Aorta (tissue), 5 donors: ENCODE measurements around the gene CRIP3. TPM values are rescaled to one million over a fixed set of nuclear protein-coding genes. Genes with fewer than 3 reads are reported as not detected.
"Not testable (repeated sequence)": the region's sequence is repeated elsewhere in the genome, so short reads cannot be mapped to it uniquely, and the experiment has no call there.

Experiments
- ATAC-seq: fragments of 200-7000 bp; cut with Tn5 transposase; one replicate; pipeline ENCODE4 v1.9.1; 2022; ENCODE audit warnings: moderate library complexity; ENCODE audit not compliant: low FRiP score
- DNase-seq, 2 donors: peaks; one replicate each; pipeline ENCODE4 v3.0.0-alpha.2; 2020
- H3K27ac ChIP-seq, 2 donors: one replicate each; pipeline ENCODE4 v1.5.1; 2013; ENCODE audit warnings: low read length in 2 of 2, mild to moderate bottlenecking in 2 of 2, moderate library complexity in 2 of 2, control low read depth in 1 of 2, inconsistent platforms in 1 of 2, low read depth in 1 of 2
- H3K27me3 ChIP-seq, 2 donors: one replicate each; pipeline ENCODE4 v1.6.1; 2013; ENCODE audit warnings: control low read depth in 1 of 2, low read length in 1 of 2, mild to moderate bottlenecking in 1 of 2, moderate library complexity in 1 of 2; ENCODE audit not compliant: insufficient read depth in 2 of 2, control insufficient read depth in 1 of 2
- H3K36me3 ChIP-seq, 2 donors: one replicate each; pipeline ENCODE4 v1.6.1; 2013; ENCODE audit warnings: control low read depth in 1 of 2, low read length in 1 of 2, mild to moderate bottlenecking in 1 of 2; ENCODE audit not compliant: insufficient read depth in 2 of 2, control insufficient read depth in 1 of 2
- H3K4me1 ChIP-seq, 2 donors: one replicate each; pipeline ENCODE4 v1.6.1; 2013; ENCODE audit warnings: low read length in 2 of 2, control low read depth in 1 of 2, mild to moderate bottlenecking in 1 of 2, moderate library complexity in 1 of 2; ENCODE audit not compliant: insufficient read depth in 2 of 2, control insufficient read depth in 1 of 2
- H3K4me3 ChIP-seq, 2 donors: one replicate each; pipeline ENCODE4 v1.5.1; 2013; ENCODE audit warnings: low read length in 2 of 2, control low read depth in 1 of 2, mild to moderate bottlenecking in 1 of 2
- H3K9me3 ChIP-seq: one replicate; pipeline ENCODE4 v1.6.1; 2013; ENCODE audit warnings: mild to moderate bottlenecking, low read length; ENCODE audit not compliant: control insufficient read depth
- WGBS, 2 donors: extraction: QIAGEN DNeasy Blood & Tissue Kit; methylation state at CpG; one replicate each; pipeline ENCODE4 v1.1.7; 2013; 5-methylcytosine and 5-hydroxymethylcytosine counted together
- intact Hi-C, 2 donors: fragments of 100-400 bp; cut with DNase I; formaldehyde crosslinking; loops; one replicate each; pipeline versions ENCODE4 v1.14.2 to v1.15.0; 2022
- long read RNA-seq, 2 donors: library from polyadenylated mRNA; unstranded; transcript quantifications; one replicate each; pipeline ENCODE4 v2.0.0, GENCODE V29; 2020 to 2021
- polyA plus RNA-seq, 2 donors: library from polyadenylated mRNA; stranded (reverse); fragments of 200-250 nt; gene quantifications; one replicate each; pipeline ENCODE4 v1.2.3, GENCODE V29; 2013
- total RNA-seq, 2 donors: library from RNA; stranded (reverse); fragmentation: NEBNext Ultra II Directional; extraction: Animal tissue kit (Norgen Biotek cat#: 25700); gene quantifications; one replicate each; pipeline ENCODE4 v1.2.1, GENCODE V29; 2021
- donor health status: healthy with polysubstance abuse.
- donor health status: Bipolar disorder and iron deficiency.
- donor health status: DM: no; HTN: no; CAD: no.
- donor health status: DM: no; HTN: no; CAD: no.
- donor health status: DM: yes; HTN: yes; CAD: no.

CRIP3 gene
- 1 to 10 TPM in 1 of 2 donors, under 1 TPM in 1; 0.65 to 2.2 TPM for total RNA-seq
- polyA plus RNA-seq = 1 to 10 TPM in 1 of 2 donors, not detected in 1; 1.8 TPM
- long read RNA-seq, donor 1 = 0 reads
- long read RNA-seq, donor 2, partial matches to known transcripts = 0 of 1 reads
- long read RNA-seq, donor 2, other reads (novel, unspliced or antisense) = 1 of 1 reads

GRCh38 chr6:43308101-43308989, at the start of gene CRIP3:
Gene CRIP3 (minus strand): TSS chr6:43308826. CDS start chr6:43308792, 34 bp downstream.
- intact Hi-C loops = no loop called here
- H3K27me3 ChIP-seq = peaks cover 0 to 2% of the 10 kb centered on the region in 2 donors
- no peaks in the 10 kb centered on the region for H3K36me3 ChIP-seq
- peak; percentile 52 for ATAC-seq
- H3K4me1 ChIP-seq = no peaks in the 10 kb centered on the region
- WGBS, 2 donors = 8% methylated on average over 39 of the region's 39 CpGs
- peak in 1 of 2 donors; percentile 82 for DNase-seq
- no peaks in the 10 kb centered on the region for H3K9me3 ChIP-seq
- no peak within 1 kb of the TSS for H3K27ac ChIP-seq
- no peak within 1 kb of the TSS for H3K4me3 ChIP-seq

GRCh38 chr6:43355862-43356590, 47.4 kb upstream of the CRIP3 start:
- DNase-seq (no peak), ATAC-seq (no peak)
- Histone ChIP-seq H3K9me3 (no peaks in the 10 kb centered on the region), H3K27ac (no peak overlapping the region), H3K36me3 (peaks cover 9 to 15% of the 10 kb centered on the region in 2 donors), H3K4me3 (no peak overlapping the region), H3K27me3 (no peaks in the 10 kb centered on the region), H3K4me1 (no peaks in the 10 kb centered on the region)
- 85 to 86% methylated on average over 2 of the region's 2 CpGs for WGBS, 2 donors
- intact Hi-C loops = no loop called here

GRCh38 chr6:43351951-43352350, 43.3 kb upstream of the CRIP3 start:
- H3K4me1 ChIP-seq, H3K27ac ChIP-seq, DNase-seq, ATAC-seq, intact Hi-C loops, H3K4me3 ChIP-seq, H3K9me3 ChIP-seq, H3K27me3 ChIP-seq: not testable (repeated sequence)
- H3K36me3 ChIP-seq = peaks cover 6 to 11% of the 10 kb centered on the region in 2 donors
- 92 to 97% methylated on average over 5 of the region's 5 CpGs for WGBS, 2 donors

- intact Hi-C loops = no loop called here
- Histone ChIP-seq H3K27me3 (no peaks in the 10 kb centered on the region), H3K36me3 (peaks cover 0 to 2% of the 10 kb centered on the region in 2 donors), H3K4me3 (no peak overlapping the region), H3K4me1 (no peaks in the 10 kb centered on the region), H3K9me3 (no peaks in the 10 kb centered on the region), H3K27ac (no peak overlapping the region)
- ATAC-seq = no peak
- 87% methylated on average over 3 of the region's 3 CpGs for WGBS, 2 donors
- DNase-seq = no peak
These were observed 38.8 kb upstream of the CRIP3 start for GRCh38 chr6:43347444-43347843.

GRCh38 chr6:43347021-43347420, 38.4 kb upstream of the CRIP3 start:
- ATAC-seq (no peak), DNase-seq (no peak)
- intact Hi-C loops = no loop called here
- Histone ChIP-seq H3K27ac (no peak overlapping the region), H3K4me3 (no peak overlapping the region), H3K27me3 (no peaks in the 10 kb centered on the region), H3K9me3 (no peaks in the 10 kb centered on the region), H3K4me1 (no peaks in the 10 kb centered on the region), H3K36me3 (peaks cover 1 to 5% of the 10 kb centered on the region in 2 donors)
- 79 to 80% methylated on average over 3 of the region's 3 CpGs for WGBS, 2 donors

- H3K4me1 ChIP-seq, intact Hi-C loops, H3K27ac ChIP-seq, H3K27me3 ChIP-seq, ATAC-seq, H3K36me3 ChIP-seq, DNase-seq, H3K4me3 ChIP-seq, H3K9me3 ChIP-seq: not testable (repeated sequence)
- 94 to 97% methylated on average over 11 of the region's 11 CpGs for WGBS, 2 donors
These were observed 37.6 kb upstream of the CRIP3 start for GRCh38 chr6:43346243-43346642.

- H3K4me3 ChIP-seq = no peak overlapping the region
- DNase-seq (no peak), ATAC-seq (no peak)
- peaks cover 16 to 23% of the 10 kb centered on the region in 2 donors for H3K36me3 ChIP-seq
- intact Hi-C loops = no loop called here
- H3K27me3 ChIP-seq = no peaks in the 10 kb centered on the region
- no peaks in the 10 kb centered on the region for H3K9me3 ChIP-seq
- H3K27ac ChIP-seq = no peak overlapping the region
- no peaks in the 10 kb centered on the region for H3K4me1 ChIP-seq
- WGBS, 2 donors = 91 to 94% methylated on average over 4 of the region's 4 CpGs
These were observed 30.5 kb upstream of the CRIP3 start for GRCh38 chr6:43339168-43339567.

- intact Hi-C loops = no loop called here
- Histone ChIP-seq H3K27ac (no peak overlapping the region), H3K36me3 (peaks cover 16 to 23% of the 10 kb centered on the region in 2 donors), H3K27me3 (no peaks in the 10 kb centered on the region), H3K4me1 (no peaks in the 10 kb centered on the region), H3K4me3 (no peak overlapping the region), H3K9me3 (no peaks in the 10 kb centered on the region)
- DNase-seq (no peak), ATAC-seq (no peak)
These were observed 29.6 kb upstream of the CRIP3 start for GRCh38 chr6:43338243-43338642.
